ENCODE results near the gene DDB1. TPM values are rescaled to one million over a fixed set of nuclear protein-coding genes. Genes with fewer than 3 reads are reported as not detected.

Gene DDB1
- total and polyA plus RNA-seq, 9 of the 15 experiments (the other 6 are each of a cell fraction or from before 2014, with no cell fraction given) = 172 to 361 (median 266) TPM

DNA sequence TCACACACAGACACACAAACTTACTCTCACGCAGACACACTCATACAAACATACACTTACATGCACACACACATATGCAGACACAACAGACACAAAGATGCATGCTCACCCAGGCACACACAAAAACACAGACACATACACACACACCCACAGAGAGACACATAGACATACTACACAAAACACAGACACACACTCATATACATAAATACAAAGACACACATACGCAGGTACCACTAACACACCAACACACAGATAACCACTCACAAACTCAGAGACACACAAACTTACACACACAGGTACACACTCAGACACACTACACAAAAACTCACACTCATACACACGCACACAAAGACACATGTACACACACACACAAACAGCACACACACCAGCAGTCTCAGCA, 60.2 kb downstream of the DDB1 start (continued):
- TF ChIP-seq, protein P1, sequence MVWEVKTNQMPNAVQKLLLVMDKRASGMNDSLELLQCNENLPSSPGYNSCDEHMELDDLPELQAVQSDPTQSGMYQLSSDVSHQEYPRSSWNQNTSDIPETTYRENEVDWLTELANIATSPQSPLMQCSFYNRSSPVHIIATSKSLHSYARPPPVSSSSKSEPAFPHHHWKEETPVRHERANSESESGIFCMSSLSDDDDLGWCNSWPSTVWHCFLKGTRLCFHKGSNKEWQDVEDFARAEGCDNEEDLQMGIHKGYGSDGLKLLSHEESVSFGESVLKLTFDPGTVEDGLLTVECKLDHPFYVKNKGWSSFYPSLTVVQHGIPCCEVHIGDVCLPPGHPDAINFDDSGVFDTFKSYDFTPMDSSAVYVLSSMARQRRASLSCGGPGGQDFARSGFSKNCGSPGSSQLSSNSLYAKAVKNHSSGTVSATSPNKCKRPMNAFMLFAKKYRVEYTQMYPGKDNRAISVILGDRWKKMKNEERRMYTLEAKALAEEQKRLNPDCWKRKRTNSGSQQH (CRISPR knock-in tag; IDR thresholded peaks at IDR 0.05) = 0 out of 2 replicates have a peak, but pooled peaks have one; percentile 19
- no peak for TF ChIP-seq RCOR1 (IDR thresholded peaks at IDR 0.05; ENCODE audit: borderline replicate concordance in 1 of 2, low read depth in 2 of 2, low read length in 2 of 2)
- TF ChIP-seq RBM22 (IDR thresholded peaks at IDR 0.05; ENCODE audit: low read depth, low read length, poor library complexity, severe bottlenecking) = no peak
- TF ChIP-seq OTX1 (CRISPR knock-in tag; IDR thresholded peaks at IDR 0.05) = 0 out of 2 replicates have a peak, but pooled peaks have one; percentile 52
- TF ChIP-seq, protein P2, sequence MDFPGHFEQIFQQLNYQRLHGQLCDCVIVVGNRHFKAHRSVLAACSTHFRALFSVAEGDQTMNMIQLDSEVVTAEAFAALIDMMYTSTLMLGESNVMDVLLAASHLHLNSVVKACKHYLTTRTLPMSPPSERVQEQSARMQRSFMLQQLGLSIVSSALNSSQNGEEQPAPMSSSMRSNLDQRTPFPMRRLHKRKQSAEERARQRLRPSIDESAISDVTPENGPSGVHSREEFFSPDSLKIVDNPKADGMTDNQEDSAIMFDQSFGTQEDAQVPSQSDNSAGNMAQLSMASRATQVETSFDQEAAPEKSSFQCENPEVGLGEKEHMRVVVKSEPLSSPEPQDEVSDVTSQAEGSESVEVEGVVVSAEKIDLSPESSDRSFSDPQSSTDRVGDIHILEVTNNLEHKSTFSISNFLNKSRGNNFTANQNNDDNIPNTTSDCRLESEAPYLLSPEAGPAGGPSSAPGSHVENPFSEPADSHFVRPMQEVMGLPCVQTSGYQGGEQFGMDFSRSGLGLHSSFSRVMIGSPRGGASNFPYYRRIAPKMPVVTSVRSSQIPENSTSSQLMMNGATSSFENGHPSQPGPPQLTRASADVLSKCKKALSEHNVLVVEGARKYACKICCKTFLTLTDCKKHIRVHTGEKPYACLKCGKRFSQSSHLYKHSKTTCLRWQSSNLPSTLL (IDR thresholded peaks at IDR 0.05) = no peak
- TF ChIP-seq HMGN3 (IDR thresholded peaks at IDR 0.05; ENCODE audit: borderline replicate concordance, extremely low read depth, insufficient read length, low read depth, low read length) = no peak
- no peak for TF ChIP-seq CBFA2T3 (IDR thresholded peaks at IDR 0.05)
- no peak for TF ChIP-seq RFX1 (IDR thresholded peaks at IDR 0.05)
- TF ChIP-seq ILK (tag; IDR thresholded peaks at IDR 0.05; ENCODE audit: borderline replicate concordance, low read depth) = no peak
- TF ChIP-seq, protein P3, sequence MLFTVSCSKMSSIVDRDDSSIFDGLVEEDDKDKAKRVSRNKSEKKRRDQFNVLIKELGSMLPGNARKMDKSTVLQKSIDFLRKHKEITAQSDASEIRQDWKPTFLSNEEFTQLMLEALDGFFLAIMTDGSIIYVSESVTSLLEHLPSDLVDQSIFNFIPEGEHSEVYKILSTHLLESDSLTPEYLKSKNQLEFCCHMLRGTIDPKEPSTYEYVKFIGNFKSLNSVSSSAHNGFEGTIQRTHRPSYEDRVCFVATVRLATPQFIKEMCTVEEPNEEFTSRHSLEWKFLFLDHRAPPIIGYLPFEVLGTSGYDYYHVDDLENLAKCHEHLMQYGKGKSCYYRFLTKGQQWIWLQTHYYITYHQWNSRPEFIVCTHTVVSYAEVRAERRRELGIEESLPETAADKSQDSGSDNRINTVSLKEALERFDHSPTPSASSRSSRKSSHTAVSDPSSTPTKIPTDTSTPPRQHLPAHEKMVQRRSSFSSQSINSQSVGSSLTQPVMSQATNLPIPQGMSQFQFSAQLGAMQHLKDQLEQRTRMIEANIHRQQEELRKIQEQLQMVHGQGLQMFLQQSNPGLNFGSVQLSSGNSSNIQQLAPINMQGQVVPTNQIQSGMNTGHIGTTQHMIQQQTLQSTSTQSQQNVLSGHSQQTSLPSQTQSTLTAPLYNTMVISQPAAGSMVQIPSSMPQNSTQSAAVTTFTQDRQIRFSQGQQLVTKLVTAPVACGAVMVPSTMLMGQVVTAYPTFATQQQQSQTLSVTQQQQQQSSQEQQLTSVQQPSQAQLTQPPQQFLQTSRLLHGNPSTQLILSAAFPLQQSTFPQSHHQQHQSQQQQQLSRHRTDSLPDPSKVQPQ (CRISPR knock-in tag; IDR thresholded peaks at IDR 0.05; ENCODE audit: borderline replicate concordance) = no peak
- no peak for TF ChIP-seq HOXB6 (CRISPR knock-in tag; IDR thresholded peaks at IDR 0.05; ENCODE audit: borderline replicate concordance)
- TF ChIP-seq SUPT5H (IDR thresholded peaks at IDR 0.05) = no peak
- TF ChIP-seq PRPF4 (IDR thresholded peaks at IDR 0.05; ENCODE audit: insufficient read depth, low read depth, low read length, poor library complexity, severe bottlenecking) = no peak
- TF ChIP-seq TAL1 (IDR thresholded peaks at IDR 0.05) = no peak
- TF ChIP-seq, protein P4, sequence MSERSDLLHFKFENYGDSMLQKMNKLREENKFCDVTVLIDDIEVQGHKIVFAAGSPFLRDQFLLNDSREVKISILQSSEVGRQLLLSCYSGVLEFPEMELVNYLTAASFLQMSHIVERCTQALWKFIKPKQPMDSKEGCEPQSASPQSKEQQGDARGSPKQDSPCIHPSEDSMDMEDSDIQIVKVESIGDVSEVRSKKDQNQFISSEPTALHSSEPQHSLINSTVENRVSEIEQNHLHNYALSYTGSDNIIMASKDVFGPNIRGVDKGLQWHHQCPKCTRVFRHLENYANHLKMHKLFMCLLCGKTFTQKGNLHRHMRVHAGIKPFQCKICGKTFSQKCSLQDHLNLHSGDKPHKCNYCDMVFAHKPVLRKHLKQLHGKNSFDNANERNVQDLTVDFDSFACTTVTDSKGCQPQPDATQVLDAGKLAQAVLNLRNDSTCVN (CRISPR knock-in tag; IDR thresholded peaks at IDR 0.05) = no peak
- TF ChIP-seq, protein P5, sequence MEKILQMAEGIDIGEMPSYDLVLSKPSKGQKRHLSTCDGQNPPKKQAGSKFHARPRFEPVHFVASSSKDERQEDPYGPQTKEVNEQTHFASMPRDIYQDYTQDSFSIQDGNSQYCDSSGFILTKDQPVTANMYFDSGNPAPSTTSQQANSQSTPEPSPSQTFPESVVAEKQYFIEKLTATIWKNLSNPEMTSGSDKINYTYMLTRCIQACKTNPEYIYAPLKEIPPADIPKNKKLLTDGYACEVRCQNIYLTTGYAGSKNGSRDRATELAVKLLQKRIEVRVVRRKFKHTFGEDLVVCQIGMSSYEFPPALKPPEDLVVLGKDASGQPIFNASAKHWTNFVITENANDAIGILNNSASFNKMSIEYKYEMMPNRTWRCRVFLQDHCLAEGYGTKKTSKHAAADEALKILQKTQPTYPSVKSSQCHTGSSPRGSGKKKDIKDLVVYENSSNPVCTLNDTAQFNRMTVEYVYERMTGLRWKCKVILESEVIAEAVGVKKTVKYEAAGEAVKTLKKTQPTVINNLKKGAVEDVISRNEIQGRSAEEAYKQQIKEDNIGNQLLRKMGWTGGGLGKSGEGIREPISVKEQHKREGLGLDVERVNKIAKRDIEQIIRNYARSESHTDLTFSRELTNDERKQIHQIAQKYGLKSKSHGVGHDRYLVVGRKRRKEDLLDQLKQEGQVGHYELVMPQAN (IDR thresholded peaks at IDR 0.05; ENCODE audit: borderline replicate concordance) = peak; percentile 13; the same call in 1 of the 2 replicates
- no peak for TF ChIP-seq WHSC1 (IDR thresholded peaks at IDR 0.05; ENCODE audit: low read length)
- no peak for TF ChIP-seq PML (IDR thresholded peaks at IDR 0.05; ENCODE audit: low read length)
- TF ChIP-seq, protein P6, sequence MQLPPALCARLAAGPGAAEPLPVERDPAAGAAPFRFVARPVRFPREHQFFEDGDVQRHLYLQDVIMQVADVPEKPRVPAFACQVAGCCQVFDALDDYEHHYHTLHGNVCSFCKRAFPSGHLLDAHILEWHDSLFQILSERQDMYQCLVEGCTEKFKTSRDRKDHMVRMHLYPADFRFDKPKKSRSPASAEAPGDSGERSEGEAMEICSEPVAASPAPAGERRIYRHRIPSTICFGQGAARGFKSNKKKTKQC (CRISPR knock-in tag; IDR thresholded peaks at IDR 0.05) = no peak
- TF ChIP-seq ZNF24 (IDR thresholded peaks at IDR 0.05) = no peak
